Lower lobe of right lung (tissue), 2 donors: Measurements from ENCODE around the gene ENPP6. TPM values are rescaled to one million over a fixed set of nuclear protein-coding genes. Genes with fewer than 3 reads are reported as not detected.

ENCODE experiments used
- ATAC-seq, 2 donors: fragments of 200-7000 bp; cut with Tn5 transposase; one replicate each; pipeline ENCODE4 v1.9.1; 2020 to 2022; ENCODE audit warnings: mild to moderate bottlenecking in 2 of 2, moderate library complexity in 2 of 2
- DNase-seq: peaks from one replicate; pipeline ENCODE4 v3.0.0-alpha.2; 2020
- H3K27ac ChIP-seq: fragments of 200-600 bp; one replicate; pipeline ENCODE4 v1.8.0; 2022
- H3K27me3 ChIP-seq: fragments of 200-600 bp; one replicate; pipeline ENCODE4 v1.8.0; 2022; ENCODE audit warnings: low read depth
- H3K36me3 ChIP-seq: fragments of 200-600 bp; one replicate; pipeline ENCODE4 v1.8.0; 2022; ENCODE audit warnings: mild to moderate bottlenecking
- H3K4me1 ChIP-seq: fragments of 200-600 bp; one replicate; pipeline ENCODE4 v1.8.0; 2022
- H3K4me3 ChIP-seq: fragments of 200-600 bp; one replicate; pipeline ENCODE4 v1.8.0; 2022; ENCODE audit warnings: mild to moderate bottlenecking
- H3K9me3 ChIP-seq: fragments of 200-600 bp; one replicate; pipeline ENCODE4 v1.8.0; 2022
- intact Hi-C: fragments of 100-400 bp; cut with DNase I; formaldehyde crosslinking; loops from one replicate; pipeline ENCODE4 v1.11.0; 2022
- total RNA-seq: library from RNA; stranded (reverse); fragmentation: NEBNext Ultra II Directional; extraction: Animal tissue kit (Norgen Biotek cat#: 25700); gene quantifications from one replicate; pipeline ENCODE4 v1.2.1, GENCODE V29; 2021
- TF ChIP-seq, protein P1 (sequence below): fragments of 200-600 bp; IDR thresholded peaks from one replicate; pipeline ENCODE4 v1.8.0; 2022; ENCODE audit warnings: antibody characterized with exemption, mild to moderate bottlenecking
- donor health status: DM: no; HTN: yes; CAD: no; lungs with severe emphysema.

ENPP6 gene
- total RNA-seq, 1 donor from 2014 or later, result 0.74 TPM

DNA sequence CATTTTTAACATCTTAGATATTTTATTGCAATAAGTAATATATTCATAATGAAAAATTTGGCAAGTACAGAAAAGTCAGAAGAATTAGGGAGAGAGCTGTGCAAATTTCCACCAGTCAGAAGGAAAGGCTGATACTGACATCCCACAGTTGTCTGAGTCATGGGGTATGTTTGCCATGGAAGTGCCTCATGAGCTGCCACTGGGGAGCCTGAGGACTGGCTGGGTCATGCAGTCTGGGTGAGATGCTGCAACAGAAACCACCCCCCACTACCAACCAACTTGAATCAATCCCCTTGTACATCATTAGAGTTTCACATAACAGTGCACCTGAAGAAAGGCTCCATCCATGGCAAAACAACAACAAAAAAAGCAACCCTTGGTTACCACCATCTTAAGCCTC is 45.2 kb upstream of the ENPP6 start:
- intact Hi-C loops, result loop anchor here (5.0 kb wide), 1 partner anchor 274 kb away; no protein-coding TSS in a partner anchor
- no peak for ATAC-seq

DNA sequence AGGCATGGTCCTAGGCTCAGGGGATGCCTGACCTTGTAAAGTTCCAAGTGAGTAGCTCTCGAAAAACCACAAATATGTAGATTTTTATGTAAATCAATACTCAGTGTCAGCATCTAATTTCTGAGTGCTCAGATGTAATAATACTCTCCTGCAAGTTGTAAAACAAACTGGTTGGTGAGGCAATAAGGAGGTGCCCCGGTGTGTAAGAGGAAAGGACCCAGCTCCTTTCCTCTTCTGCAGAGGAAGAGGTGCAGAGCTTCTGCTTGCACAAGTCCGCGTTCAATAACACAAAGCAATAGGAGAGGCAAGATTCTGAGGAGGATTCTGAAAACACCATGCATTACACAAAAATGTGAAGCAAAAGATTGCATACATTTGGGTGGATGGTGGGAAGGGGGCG is 43.6 kb upstream of the ENPP6 start:
- H3K27ac ChIP-seq, result no peak overlapping the region
- H3K4me1 ChIP-seq, result peaks cover 12% of the 10 kb centered on the region
- H3K9me3 ChIP-seq, result no peaks in the 10 kb centered on the region
- H3K27me3 ChIP-seq, result no peaks in the 10 kb centered on the region
- TF ChIP-seq, protein P1, sequence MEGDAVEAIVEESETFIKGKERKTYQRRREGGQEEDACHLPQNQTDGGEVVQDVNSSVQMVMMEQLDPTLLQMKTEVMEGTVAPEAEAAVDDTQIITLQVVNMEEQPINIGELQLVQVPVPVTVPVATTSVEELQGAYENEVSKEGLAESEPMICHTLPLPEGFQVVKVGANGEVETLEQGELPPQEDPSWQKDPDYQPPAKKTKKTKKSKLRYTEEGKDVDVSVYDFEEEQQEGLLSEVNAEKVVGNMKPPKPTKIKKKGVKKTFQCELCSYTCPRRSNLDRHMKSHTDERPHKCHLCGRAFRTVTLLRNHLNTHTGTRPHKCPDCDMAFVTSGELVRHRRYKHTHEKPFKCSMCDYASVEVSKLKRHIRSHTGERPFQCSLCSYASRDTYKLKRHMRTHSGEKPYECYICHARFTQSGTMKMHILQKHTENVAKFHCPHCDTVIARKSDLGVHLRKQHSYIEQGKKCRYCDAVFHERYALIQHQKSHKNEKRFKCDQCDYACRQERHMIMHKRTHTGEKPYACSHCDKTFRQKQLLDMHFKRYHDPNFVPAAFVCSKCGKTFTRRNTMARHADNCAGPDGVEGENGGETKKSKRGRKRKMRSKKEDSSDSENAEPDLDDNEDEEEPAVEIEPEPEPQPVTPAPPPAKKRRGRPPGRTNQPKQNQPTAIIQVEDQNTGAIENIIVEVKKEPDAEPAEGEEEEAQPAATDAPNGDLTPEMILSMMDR, result no peak
- ATAC-seq, result no peak
- H3K36me3 ChIP-seq, result no peaks in the 10 kb centered on the region
- H3K4me3 ChIP-seq, result no peak overlapping the region
- intact Hi-C loops, result loop anchor here (5.0 kb wide), 1 partner anchor 276 kb away; no protein-coding TSS in a partner anchor
- DNase-seq, result no peak

More for the DNA sequence above, 45.2 kb upstream of the ENPP6 start:
- TF ChIP-seq, protein P1, result no peak
- H3K27ac ChIP-seq, result no peak overlapping the region
- no peaks in the 10 kb centered on the region for H3K27me3 ChIP-seq
- no peaks in the 10 kb centered on the region for H3K9me3 ChIP-seq
- no peak overlapping the region for H3K4me3 ChIP-seq
- peaks cover 13% of the 10 kb centered on the region for H3K4me1 ChIP-seq
- no peak for DNase-seq
- H3K36me3 ChIP-seq, result no peaks in the 10 kb centered on the region

DNA sequence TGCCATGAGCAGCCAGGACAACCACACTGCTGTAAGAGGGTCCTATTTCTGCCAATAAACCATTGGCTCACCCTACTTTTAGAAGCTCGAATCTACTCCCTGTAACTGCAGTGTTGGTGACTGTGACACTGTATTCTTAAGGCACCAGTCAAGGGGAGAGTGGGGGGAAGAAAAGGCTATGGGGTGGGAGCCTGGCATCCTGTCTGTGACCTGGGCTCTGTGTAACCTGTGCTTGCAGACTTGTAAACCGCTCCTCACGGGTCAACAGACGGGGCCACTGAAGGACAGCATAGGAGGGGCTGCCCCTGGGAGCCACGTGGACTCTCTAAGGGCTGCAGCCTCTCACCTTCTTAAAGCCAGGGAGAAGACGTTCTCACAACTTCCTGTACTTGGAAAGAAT is 42.2 kb upstream of the ENPP6 start:
- ATAC-seq (no peak), DNase-seq (no peak)
- no peaks in the 10 kb centered on the region for H3K9me3 ChIP-seq
- TF ChIP-seq, protein P1, result no peak
- H3K4me1 ChIP-seq, result peaks cover 3% of the 10 kb centered on the region
- H3K27ac ChIP-seq, result no peak overlapping the region
- intact Hi-C loops, result loop anchor here (5.0 kb wide), 1 partner anchor 277 kb away; no protein-coding TSS in a partner anchor
- H3K4me3 ChIP-seq, result no peak overlapping the region
- no peaks in the 10 kb centered on the region for H3K36me3 ChIP-seq
- no peaks in the 10 kb centered on the region for H3K27me3 ChIP-seq

DNA sequence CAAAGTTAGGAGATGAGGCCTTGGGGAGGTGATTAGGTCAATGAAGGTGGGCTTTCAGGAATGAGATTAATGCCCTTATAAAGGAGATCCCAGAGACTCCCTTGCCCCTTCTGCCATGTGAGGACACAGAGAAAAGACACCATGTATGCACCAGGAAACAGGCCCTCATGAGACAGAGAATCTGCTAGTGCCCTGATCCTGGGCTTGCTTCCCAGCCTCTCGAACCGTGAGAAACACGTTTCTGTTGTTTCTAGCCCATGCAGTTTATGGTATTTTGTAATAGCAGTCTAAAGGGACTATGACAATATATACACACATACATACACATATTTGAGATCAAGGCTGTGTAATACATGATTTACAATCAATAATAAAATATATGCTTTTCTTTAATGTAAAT is 41.4 kb upstream of the ENPP6 start:
- DNase-seq (no peak), ATAC-seq (no peak)
- Histone ChIP-seq H3K4me1 (no peaks in the 10 kb centered on the region), H3K9me3 (no peaks in the 10 kb centered on the region), H3K27me3 (no peaks in the 10 kb centered on the region), H3K27ac (no peak overlapping the region), H3K36me3 (no peaks in the 10 kb centered on the region), H3K4me3 (no peak overlapping the region)
- intact Hi-C loops, result no loop called here
- TF ChIP-seq, protein P1, result no peak

DNA sequence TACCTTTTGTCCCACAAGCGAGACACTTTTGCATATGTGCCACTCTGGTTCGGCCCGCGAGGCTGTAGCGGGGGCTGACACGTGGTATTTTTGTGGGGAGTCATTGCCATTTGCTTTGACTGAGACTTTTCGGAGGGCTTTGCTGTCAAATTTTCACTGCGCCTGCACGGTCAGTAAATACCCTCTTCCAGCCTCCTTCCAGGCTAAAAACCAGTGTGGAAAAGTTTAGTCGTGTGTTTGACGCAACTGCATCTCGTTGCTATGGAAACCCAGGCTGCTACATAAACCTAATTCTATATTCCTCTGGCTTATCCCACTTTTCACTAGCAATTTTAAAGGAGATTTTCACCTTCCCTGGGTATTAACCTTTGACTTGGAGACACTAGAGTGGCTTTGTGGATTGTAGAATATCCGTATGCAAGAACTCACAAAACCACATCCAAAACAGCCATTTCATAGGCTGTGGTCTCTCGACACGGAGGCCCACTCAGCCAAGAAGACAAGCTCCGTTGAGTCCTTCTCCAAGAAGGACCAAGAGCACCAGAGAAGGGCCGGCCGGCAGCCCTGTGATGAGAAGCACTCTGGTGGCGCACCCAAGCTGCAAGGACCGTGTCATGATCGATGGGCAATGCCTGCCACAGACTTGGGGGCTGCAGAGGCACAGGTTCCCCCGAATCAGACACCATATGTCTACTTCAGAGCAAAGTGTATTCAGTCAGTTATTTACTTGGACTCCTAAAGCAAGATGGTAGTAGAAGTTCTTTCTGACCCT is 38.4 kb upstream of the ENPP6 start:
- Histone ChIP-seq H3K9me3 (no peaks in the 10 kb centered on the region), H3K4me3 (no peak overlapping the region), H3K4me1 (no peaks in the 10 kb centered on the region), H3K27ac (no peak overlapping the region), H3K27me3 (no peaks in the 10 kb centered on the region), H3K36me3 (no peaks in the 10 kb centered on the region)
- ATAC-seq, result no peak
- DNase-seq, result no peak
- intact Hi-C loops, result no loop called here
- TF ChIP-seq, protein P1, result no peak
